GM19351 (cell line): ENCODE results near the gene AKT3.
A peak's percentile ranks its signal among the peaks of the same experiment; 100 is the strongest.
"Not testable (repeated sequence)": the region's sequence is repeated elsewhere in the genome, so short reads cannot be mapped to it uniquely, and the experiment has no call there.

Experiments
- ATAC-seq: cut with Tn5 transposase; IDR thresholded peaks from one replicate; pipeline ENCODE4 v1.9.1; 2021; ENCODE audit warnings: mild to moderate bottlenecking, moderate library complexity; ENCODE audit not compliant: unreplicated experiment

AKT3 gene

DNA sequence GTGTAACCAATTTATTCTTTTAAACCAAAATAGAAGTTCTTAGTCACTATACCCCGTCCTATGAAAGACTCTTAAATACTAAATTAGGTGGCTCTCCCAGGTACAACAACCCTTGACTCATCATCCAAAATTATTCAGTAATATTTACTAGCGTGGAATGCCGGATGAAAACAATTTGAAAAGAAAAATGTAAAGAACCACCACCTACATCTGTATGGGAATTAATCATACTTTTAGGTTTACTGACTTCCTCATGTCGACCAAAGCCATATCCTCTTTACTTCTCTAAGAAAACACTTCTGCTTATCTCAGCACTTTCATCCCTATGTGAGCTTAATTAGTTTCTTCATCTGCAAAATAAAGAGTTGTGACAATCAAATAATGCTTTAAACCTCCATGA is 139.6 kb downstream of the AKT3 start:
- ATAC-seq = no peak

DNA sequence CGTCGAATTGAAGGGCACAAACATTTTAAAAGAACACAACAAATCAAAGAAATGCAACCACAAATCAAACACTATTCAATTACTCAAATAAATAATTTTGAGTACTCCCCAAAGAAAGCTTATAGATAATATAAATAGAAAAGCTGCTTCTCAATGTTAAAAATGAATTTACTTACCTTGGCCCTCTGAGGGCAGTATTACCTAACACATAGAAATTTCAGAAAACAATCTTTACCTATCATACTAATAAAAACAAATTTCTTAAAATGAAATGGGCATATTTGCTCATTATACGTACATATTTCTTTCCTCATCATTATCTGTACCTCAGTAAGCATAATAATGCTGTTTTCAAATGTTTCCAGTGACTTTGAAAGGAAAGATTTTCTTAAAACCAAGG is 141.8 kb downstream of the AKT3 start:
- no peak for ATAC-seq

DNA sequence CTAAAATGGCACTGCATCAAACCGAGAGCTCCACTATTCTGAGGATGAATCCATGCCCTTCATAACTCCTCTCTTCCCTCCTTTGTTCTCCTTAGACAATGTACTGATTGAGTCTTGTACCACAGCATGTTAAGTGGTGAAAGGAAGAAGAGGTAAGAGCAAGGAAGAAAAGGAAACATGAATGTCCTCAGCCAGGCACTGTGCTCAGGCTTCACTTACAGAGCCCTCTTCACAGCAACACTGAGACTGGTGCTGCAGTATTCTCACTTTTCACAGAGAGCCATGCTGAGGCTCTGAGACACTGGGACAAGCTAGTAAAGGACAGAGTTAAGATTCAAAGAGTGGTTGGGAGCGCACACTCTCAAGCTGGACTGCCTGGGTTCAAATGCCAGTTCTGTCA is 143.5 kb downstream of the AKT3 start:
- no peak for ATAC-seq

DNA sequence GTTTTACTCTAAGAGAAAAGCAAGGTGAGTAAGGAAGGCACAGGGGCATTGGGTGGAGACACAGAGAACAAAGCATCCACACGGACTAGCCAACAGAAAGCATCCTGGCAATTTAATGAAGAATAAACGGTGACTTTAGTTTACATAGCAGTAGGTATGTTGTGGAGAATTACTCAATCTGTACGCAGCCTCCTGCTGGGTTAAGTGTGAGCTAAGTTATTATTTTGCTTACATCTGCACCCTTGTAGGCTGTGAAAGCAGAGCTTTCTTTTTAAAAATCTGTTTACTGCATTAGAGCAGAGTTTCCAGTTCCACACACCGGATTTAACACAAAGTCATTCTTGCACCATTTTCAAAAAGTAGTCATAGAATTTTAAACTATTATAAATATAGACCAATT is 144.5 kb downstream of the AKT3 start:
- ATAC-seq = no peak

DNA sequence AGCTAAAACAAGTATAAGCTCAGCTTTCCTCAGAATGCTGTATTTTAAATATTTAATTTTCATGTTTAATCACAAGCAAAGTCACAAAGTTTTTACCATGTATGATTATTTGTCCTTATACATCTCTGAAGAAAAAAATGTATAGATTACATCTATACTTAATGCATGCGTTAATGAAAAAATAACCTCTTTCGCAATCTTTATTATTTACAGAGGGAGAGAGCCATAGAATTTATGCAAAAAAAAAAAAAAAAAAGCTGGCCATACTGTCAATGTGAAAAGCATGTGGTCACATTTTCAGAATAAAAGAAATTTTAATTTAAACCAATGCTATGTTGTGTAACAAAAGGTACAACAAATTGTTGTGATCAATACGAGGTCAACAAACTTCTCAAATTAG is 148.2 kb downstream of the AKT3 start:
- no peak for ATAC-seq

DNA sequence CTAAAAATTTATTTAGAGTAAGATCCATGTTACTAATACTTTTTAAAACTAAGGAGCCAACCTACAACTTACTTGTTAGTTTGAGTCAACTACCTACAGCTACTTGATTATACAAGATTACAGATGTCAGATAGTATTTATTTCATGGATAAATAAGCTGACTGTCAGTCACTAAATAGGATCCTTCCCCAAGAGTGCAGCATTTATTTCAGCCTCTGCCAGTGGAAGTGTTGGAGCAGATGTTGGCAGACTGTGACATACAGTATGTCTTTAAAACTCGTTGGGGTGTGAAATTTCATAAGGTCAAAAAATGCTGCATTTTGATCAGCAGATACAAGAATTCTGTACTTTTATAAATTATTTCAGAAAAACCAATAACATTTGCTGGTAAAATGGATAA is 156.2 kb downstream of the AKT3 start:
- ATAC-seq = no peak

DNA sequence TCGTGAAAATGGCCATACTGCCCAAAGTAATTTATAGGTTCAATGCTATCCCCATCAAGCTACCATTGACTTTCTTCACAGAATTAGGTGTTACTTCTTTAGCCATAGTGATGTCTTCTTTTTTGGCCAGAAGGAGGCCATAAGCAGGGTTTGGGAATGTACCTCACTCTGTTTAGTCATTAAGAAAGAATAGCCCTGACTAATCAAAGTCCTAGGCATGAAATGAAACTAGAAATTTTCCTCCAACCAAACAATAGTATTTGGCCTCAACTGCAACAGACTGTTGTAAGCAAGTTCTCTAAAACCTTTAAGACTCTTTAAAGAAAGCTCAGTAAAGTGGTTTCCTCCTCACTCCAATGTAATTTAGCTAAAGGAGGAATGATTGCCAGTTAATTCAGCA is 163.9 kb downstream of the AKT3 start:
- peak; percentile 69 for ATAC-seq

DNA sequence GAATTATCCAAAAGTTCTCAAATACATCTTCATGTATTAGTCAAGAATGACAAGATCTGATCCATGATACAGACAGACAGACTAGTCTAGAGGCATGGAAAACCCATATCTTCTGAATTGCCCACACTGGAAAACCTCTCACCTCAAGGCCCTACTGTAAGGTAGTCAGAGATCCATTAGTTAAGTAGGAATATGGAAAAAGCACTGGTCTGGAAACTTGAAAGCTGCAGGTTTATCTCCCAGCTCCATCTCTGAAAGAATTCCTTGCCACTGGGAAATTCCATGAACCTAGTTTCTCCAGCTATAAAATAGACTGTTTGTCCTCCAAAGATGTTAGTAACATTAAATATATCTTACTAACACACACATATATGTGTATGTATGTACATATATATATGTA is 169.2 kb downstream of the AKT3 start:
- ATAC-seq = no peak

DNA sequence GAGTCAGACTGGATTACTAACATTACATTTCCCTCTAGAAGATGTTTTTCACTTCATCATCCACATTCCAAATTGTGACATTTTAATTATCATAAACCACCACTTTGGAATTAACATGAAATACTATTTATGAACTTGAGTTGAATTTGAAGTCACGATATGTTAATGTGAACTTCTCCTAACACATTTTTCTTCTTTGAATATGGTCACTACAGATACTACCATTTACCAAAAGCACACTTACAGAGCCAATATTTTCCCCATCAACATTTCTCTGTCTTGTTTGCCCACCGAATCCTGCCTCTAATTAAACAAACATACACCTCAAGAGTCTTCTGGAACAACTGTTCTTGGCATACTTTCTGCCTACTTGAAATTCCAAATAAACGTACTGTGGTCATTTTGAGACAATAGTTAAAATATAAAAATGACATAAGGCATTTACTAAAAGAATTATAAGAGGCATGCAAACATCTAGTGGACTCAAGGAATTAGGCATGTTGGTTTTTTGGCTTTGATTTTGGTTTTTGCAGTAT is 177.4 kb downstream of the AKT3 start:
- ATAC-seq = no peak

DNA sequence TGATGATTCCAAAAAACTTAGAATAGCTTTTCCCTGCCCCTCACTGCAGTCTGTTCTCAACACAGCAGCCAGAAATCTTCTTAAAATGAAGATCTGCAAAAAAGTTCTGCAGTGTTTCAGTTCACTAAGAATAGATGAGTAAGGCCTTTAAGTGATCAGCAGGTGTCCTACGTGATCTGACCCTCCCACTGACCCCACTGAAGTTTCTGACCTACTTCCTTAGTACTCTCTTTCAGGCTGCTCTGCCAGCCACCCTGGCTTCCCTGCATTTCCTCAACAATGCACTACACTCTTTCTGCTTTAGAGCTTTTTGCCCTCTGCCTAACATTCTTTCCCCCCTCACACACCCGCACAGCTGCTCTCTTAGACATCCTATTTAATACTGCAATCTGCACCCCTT is 182.5 kb downstream of the AKT3 start:
- peak; percentile 79 for ATAC-seq

DNA sequence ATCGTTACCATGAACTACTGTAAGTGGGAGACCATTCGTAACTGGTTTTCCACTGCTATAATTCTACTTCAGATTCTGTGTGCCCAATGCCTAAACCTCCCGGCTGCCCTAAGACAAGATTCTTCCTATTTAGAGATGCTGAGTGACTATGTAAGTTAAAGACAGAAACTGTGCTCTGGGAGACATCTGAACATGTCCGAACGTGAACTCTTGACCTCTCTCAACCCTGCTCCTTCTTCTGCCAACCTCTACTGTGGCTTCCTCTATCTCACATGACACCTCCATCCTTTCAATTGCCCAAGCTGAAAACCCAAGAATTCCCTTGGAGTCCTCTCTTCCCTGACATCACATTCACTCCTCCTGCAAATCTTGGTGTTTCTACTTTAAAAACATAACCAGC is 182.9 kb downstream of the AKT3 start:
- no peak for ATAC-seq

DNA sequence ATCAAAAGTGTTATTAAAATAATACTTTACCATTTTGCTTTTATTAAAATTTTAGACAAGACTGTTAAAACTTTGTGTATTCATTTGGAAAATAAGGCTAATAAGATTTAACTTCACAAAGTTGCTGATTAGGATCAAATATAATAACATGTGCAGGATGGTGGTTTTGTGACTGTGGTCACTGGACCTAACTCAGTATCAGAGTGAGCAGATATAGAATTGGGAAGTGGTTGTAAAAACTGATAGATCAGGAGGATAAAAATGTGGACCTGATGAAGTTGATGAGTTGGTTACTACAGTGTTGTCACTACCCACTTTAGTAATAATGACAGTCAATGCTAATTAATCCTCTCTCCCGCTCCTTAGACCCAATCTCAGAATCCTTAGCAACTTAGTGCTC is 186.4 kb downstream of the AKT3 start:
- no peak for ATAC-seq

DNA sequence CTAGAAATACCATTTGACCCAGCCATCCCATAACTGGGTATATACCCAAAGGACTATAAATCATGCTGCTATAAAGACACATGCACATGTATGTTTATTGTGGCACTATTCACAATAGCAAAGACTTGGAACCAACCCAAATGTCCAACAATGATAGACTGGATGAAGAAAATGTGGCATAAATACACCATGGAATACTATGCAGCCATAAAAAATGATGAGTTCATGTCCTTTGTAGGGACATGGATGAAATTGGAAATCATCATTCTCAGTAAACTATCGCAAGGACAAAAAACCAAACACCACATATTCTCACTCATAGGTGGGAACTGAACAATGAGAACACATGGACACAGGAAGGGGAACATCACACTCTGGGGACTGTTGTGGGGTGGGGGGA is 187.9 kb downstream of the AKT3 start:
- not testable (repeated sequence) for ATAC-seq

DNA sequence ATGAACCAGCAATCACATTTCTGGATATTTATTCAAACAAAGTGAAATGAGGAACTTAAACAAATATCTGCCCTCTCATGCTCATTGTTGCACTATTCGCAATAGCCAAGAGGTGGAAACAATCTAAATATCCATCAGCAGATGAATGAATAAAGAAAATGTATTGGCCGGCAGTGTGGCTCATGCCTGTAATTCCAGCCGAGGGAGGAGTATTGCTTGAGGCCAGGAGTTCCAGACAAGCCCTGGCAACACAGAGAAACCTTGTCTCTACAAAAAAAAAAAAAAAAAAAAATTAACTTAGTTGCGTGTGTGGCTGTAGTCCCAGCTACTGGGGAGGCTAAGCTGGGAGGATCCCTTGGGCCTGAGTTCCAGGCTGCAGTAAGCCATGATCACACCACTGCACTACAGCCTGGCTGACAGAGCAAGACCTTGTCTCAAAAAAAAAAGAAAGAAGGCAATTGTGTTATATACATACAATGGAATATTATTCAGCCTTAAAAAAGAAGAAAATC is 191.4 kb downstream of the AKT3 start:
- ATAC-seq = no peak

DNA sequence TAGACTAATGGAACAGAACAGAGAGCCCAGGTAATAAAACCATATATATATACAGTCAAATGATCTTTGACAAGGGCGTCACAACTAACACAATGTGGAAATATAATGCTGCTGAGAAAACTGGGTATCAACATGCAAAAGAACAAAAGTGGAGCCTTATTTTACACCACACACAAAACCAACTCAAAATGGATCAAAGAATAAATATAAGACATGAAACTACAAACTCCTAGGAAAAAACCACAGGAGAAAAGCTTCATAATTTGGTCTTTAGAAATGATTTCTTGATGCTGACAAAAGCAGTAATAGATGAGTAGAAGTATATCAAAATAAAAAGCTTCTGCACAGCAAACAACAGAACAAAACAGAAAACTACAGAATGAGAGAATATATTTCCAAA is 192.2 kb downstream of the AKT3 start:
- ATAC-seq = no peak

DNA sequence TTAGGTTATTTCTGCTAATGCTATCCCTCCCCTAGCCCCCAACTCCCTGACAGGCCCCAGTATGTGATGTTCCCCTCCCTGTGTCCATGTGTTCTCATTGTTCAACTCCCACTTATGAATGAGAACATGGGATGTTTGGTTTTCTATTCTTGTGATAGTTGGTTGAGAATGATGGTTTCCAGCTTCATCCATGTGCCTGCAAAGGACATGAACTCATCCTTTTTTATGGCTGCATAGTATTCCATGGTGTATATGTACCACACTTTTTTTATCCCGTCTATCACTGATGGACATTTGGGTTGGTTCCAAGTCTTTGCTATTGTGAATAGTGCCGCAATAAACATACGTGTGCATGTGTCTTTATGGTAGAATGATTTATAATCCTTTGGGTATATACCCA is 200.5 kb downstream of the AKT3 start:
- not testable (repeated sequence) for ATAC-seq

DNA sequence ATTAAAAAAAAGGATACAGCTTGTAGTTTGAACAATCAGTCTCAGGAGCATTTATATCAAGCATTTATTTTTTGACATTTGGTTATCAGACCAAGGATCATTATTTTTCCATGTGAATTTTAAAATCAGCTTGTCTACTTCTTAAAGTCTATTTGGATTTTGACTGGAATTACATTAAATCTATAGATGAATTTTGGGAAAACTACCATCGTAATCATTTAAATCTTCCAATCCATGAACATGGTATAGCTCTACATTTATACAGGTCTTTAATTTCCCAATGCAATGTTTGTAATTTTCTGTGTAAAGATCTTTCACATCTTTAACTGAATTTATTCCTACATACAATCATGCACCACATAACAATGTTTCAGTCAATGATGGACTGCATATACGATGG is 203.2 kb downstream of the AKT3 start:
- no peak for ATAC-seq

DNA sequence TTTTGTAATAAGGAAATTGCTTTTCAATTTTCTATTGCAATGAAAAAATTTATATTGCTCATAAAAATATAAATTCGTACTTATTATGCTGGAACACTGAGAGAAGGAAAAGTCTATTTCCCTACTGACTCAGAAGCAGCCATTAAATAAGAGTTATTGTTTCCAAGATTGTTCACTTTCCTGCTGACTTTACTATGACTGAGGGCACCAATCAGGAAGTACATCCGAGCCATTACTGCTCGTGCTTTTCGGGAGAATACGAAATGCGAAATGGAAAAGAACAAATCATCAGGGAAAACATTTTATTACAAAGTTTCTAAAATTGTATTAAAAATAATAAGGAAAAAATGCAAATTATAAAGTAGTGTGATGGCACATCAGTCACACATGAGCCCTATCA is 204.8 kb downstream of the AKT3 start:
- no peak for ATAC-seq

DNA sequence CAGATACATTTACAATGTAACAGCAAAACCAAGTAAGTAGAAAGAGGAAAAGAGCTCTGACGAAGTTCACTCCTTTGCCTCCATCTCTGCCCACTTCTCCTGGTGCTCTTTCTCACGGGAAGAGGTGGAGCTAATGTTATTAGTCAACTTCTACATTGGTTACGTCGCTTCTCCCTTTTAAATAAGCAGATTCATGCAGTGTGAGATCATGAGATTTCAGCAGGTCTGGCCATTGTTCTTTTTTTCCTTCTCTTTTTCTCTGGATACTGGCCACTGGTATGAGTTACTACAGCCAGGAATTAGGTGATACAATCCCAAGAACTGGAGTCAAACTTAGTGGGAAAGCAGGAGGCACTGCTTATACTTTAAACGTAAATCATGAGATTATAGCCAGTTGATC is 207.1 kb downstream of the AKT3 start:
- no peak for ATAC-seq

DNA sequence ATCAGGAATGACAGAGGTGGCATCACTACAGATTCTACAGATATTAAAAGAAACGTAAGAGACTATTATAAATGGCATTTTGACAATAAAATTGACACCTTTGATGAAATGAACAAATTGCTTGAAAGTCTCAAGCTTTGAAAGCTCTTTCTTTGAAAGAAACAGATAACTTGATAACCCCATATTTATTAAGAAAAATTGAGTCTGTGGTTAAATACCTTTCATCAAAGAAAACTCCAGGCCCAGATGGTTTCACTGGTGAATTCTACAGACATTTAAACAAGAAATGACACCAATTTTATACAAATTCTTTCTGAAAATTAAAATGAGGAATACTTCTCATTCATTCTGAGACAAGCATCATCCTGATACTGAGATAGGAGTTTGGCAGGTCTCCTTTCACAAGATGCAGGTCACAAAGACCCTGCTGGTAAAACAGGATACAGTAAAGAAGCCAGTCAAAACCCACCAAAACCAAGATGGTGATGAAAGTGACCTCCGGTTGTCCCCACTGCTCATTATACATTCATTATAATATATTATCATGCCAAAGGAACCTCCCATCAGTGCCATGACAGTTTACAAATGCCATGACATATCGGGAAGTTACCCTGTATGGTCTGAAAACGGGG is 210.9 kb downstream of the AKT3 start:
- ATAC-seq = no peak

DNA sequence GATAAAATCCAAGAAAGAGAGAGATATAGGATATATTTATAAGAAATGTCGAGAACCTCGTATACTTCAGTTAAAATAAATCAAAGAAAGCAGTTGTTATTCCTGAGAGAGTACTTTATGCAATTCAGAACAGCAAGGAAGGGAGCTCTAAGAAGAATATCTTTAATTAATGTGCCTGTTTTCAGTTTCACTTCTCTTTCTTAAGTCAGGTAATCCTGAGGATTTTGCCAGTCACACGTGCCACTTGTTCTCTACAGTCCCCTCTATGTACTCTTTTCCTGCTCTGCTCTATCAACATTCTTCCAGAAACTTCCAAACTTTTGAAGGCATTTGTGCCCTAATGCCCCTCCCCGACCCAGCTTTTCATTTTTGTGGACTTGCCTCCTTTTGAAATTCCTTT is 211.9 kb downstream of the AKT3 start:
- ATAC-seq = no peak

DNA sequence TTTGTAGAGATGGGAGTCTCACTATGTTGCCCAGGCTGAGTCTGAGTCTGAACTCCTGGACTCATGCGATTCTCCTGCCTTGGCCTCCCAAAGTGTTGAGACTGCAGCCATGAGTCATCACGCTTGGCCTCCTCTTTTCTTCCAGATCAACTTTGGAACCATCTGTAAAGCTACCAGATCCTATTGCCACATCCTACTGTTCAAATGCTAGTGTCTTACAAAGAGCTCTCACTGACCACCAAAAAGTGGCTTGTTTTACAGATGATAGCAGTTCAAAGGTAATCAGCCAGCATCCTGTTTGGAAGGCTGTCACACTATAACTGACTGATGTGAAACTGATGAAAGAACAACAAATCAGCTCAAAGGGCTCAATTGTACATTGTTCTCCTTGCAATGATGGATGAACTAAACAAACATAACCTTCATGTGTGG is 221.6 kb downstream of the AKT3 start:
- no peak for ATAC-seq

DNA sequence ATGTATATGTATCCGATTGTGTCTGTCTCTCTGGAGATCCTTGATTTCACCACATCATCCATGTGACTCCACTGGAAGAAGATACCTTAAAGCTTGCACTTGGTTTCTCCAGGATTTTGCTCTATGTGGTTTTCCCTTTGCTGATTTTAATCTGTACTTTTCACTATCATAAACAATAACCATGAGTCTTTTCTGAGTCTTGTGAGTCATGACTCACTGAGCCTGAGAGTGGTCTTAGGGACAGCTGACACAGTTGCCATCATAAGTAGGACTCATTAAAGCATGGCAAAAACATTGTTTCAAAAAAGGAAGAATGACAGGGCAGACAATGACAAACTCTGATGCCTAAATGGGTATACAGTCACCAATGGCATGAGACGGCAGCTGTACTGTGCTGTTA is 226.2 kb downstream of the AKT3 start:
- ATAC-seq = no peak
